ENCODE results near the gene CASR.
A peak's percentile ranks its signal among the peaks of the same experiment; 100 is the strongest.

CASR gene

GRCh38 chr3:122299215-122299614 is 115.7 kb downstream of the CASR start:
- TF ChIP-seq, protein P1, sequence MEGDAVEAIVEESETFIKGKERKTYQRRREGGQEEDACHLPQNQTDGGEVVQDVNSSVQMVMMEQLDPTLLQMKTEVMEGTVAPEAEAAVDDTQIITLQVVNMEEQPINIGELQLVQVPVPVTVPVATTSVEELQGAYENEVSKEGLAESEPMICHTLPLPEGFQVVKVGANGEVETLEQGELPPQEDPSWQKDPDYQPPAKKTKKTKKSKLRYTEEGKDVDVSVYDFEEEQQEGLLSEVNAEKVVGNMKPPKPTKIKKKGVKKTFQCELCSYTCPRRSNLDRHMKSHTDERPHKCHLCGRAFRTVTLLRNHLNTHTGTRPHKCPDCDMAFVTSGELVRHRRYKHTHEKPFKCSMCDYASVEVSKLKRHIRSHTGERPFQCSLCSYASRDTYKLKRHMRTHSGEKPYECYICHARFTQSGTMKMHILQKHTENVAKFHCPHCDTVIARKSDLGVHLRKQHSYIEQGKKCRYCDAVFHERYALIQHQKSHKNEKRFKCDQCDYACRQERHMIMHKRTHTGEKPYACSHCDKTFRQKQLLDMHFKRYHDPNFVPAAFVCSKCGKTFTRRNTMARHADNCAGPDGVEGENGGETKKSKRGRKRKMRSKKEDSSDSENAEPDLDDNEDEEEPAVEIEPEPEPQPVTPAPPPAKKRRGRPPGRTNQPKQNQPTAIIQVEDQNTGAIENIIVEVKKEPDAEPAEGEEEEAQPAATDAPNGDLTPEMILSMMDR (IDR thresholded peaks at IDR 0.05): no peak
- Histone ChIP-seq H3K36me3 (no peaks in the 10 kb centered on the region), H3K27ac (no peak overlapping the region), H3K4me3 (ENCODE audit: low read depth in 1 of 2, low read length in 1 of 2) (no peak overlapping the region), H3K9me3 (no peaks in the 10 kb centered on the region), H3K4me1 (ENCODE audit: control insufficient read depth in 1 of 2, insufficient read depth in 1 of 2, low read depth in 1 of 2, low read length in 1 of 2) (peaks cover 17 to 19% of the 10 kb centered on the region in 2 experiments), H3K27me3 (no peaks in the 10 kb centered on the region)

GRCh38 chr3:122299872-122300460 is 116.5 kb downstream of the CASR start:
- Histone ChIP-seq H3K27ac (no peak overlapping the region), H3K27me3 (no peaks in the 10 kb centered on the region), H3K4me1 (ENCODE audit: control insufficient read depth in 1 of 2, insufficient read depth in 1 of 2, low read depth in 1 of 2, low read length in 1 of 2) (peaks cover 9 to 11% of the 10 kb centered on the region in 2 experiments), H3K4me3 (ENCODE audit: low read depth in 1 of 2, low read length in 1 of 2) (no peak overlapping the region), H3K9me3 (no peaks in the 10 kb centered on the region), H3K36me3 (no peaks in the 10 kb centered on the region)
- TF ChIP-seq, protein P1 (IDR thresholded peaks at IDR 0.05): peak; percentile 77

GRCh38 chr3:122301063-122301462 is 117.6 kb downstream of the CASR start:
- peaks cover 0 to 6% of the 10 kb centered on the region in 2 experiments for H3K4me1 ChIP-seq (ENCODE audit: control insufficient read depth in 1 of 2, insufficient read depth in 1 of 2, low read depth in 1 of 2, low read length in 1 of 2)
- H3K27ac ChIP-seq: no peak overlapping the region
- TF ChIP-seq, protein P1 (IDR thresholded peaks at IDR 0.05): no peak
- H3K27me3 ChIP-seq: no peaks in the 10 kb centered on the region
- H3K4me3 ChIP-seq (ENCODE audit: low read depth in 1 of 2, low read length in 1 of 2): no peak overlapping the region
- no peaks in the 10 kb centered on the region for H3K36me3 ChIP-seq
- H3K9me3 ChIP-seq: no peaks in the 10 kb centered on the region

- TF ChIP-seq, protein P1 (IDR thresholded peaks at IDR 0.05): no peak
- peak overlapping the region; percentile 75 for H3K27ac ChIP-seq
Observed at GRCh38 chr3:122305818-122306621, 122.6 kb downstream of the CASR start.

DNA sequence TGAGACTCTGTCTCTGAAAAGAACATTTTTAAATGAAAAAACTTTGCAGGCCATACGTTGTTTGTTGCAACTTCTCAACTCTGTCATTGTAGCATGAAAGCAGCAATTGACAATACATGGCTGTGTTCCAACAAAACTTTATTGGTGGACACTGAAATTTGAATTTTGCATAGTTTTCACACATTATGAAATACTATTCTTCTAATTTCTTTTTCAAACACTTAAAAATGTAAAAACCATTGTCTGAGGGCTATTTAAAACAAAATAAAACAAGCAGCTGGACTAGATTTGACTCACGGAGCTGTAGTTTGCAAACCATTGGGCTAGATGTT is 123.1 kb downstream of the CASR start:
- H3K36me3 ChIP-seq: no peaks in the 10 kb centered on the region
- TF ChIP-seq, protein P1 (IDR thresholded peaks at IDR 0.05): no peak
- H3K4me1 ChIP-seq (ENCODE audit: control insufficient read depth in 1 of 2, insufficient read depth in 1 of 2, low read depth in 1 of 2, low read length in 1 of 2): peaks cover 41 to 52% of the 10 kb centered on the region in 2 experiments
- H3K27ac ChIP-seq: peak overlapping the region; percentile 75
- H3K4me3 ChIP-seq (ENCODE audit: low read depth in 1 of 2, low read length in 1 of 2): no peak overlapping the region
- H3K27me3 ChIP-seq: no peaks in the 10 kb centered on the region
- H3K9me3 ChIP-seq: no peaks in the 10 kb centered on the region

More at GRCh38 chr3:122305818-122306621, 122.6 kb downstream of the CASR start:
- Histone ChIP-seq H3K36me3 (no peaks in the 10 kb centered on the region), H3K9me3 (no peaks in the 10 kb centered on the region), H3K27me3 (no peaks in the 10 kb centered on the region), H3K4me1 (ENCODE audit: control insufficient read depth in 1 of 2, insufficient read depth in 1 of 2, low read depth in 1 of 2, low read length in 1 of 2) (peaks cover 40 to 50% of the 10 kb centered on the region in 2 experiments), H3K4me3 (ENCODE audit: low read depth in 1 of 2, low read length in 1 of 2) (no peak overlapping the region)
